Astrocyte of the cerebellum (primary cell): ENCODE measurements around the gene FKBP1A.

Experiments
- DNase-seq: peaks from one replicate; pipeline ENCODE4 v3.0.0-alpha.2; 2011; ENCODE audit warnings: low read depth
- H3K4me3 ChIP-seq: 2 replicates; pipeline ENCODE4 v1.5.1; 2011; ENCODE audit warnings: mild to moderate bottlenecking, low read depth, low read length, moderate library complexity
- in situ Hi-C: cut with HindIII; loops from 2 replicates; pipeline ENCODE4 v1.10.0; 2017; ENCODE audit warnings: low sequenced_read_pairs
- TF ChIP-seq, protein P1 (sequence below): IDR thresholded peaks from 2 replicates; pipeline ENCODE4 v1.5.1; 2012; ENCODE audit warnings: low read length, low read depth, moderate library complexity, mild to moderate bottlenecking; ENCODE audit errors: missing control alignments

FKBP1A gene

DNA sequence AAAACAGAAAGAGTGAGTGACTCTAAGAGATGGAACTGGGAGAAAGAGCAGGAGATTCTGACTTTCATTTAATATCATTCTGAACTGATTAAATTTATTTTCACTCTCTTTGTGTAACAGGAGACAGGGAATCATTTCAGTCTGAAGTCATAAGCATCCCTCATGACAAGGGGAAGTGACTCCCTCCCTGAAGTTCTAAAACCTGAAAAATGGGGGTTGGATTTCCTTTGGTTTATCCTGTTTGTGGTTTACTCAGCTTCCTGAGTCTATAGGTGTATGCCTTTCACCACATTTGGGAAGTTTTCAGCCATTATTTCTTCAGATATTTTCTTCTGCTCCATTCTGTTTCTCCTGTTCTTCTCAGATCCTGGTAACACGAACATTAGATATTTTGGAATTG is 3.4 kb upstream of the FKBP1A start:
- no peak for DNase-seq
- in situ Hi-C loops = no loop called here
- no peak overlapping the region for H3K4me3 ChIP-seq
- TF ChIP-seq, protein P1, sequence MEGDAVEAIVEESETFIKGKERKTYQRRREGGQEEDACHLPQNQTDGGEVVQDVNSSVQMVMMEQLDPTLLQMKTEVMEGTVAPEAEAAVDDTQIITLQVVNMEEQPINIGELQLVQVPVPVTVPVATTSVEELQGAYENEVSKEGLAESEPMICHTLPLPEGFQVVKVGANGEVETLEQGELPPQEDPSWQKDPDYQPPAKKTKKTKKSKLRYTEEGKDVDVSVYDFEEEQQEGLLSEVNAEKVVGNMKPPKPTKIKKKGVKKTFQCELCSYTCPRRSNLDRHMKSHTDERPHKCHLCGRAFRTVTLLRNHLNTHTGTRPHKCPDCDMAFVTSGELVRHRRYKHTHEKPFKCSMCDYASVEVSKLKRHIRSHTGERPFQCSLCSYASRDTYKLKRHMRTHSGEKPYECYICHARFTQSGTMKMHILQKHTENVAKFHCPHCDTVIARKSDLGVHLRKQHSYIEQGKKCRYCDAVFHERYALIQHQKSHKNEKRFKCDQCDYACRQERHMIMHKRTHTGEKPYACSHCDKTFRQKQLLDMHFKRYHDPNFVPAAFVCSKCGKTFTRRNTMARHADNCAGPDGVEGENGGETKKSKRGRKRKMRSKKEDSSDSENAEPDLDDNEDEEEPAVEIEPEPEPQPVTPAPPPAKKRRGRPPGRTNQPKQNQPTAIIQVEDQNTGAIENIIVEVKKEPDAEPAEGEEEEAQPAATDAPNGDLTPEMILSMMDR = no peak

- DNase-seq = no peak
- TF ChIP-seq, protein P1 = no peak
- in situ Hi-C loops = loop anchor here (5.0 kb wide), 1 partner anchor 58 kb away; no protein-coding TSS in a partner anchor
- no peak overlapping the region for H3K4me3 ChIP-seq
These were observed 1.8 kb upstream of the FKBP1A start for GRCh38 chr20:1394686-1395085.

- H3K4me3 ChIP-seq = peak overlapping the region; percentile 75
- in situ Hi-C loops = loop anchor here (5.0 kb wide), 1 partner anchor 59 kb away; no protein-coding TSS in a partner anchor
- no peak for DNase-seq
- TF ChIP-seq, protein P1 = no peak
These were observed 641 bp upstream of the FKBP1A start for GRCh38 chr20:1393507-1393882.

GRCh38 chr20:1392443-1392692 is 486 bp downstream of the FKBP1A start:
- in situ Hi-C loops = loop anchor here (5.0 kb wide), 1 partner anchor 60 kb away; no protein-coding TSS in a partner anchor
- no peak for DNase-seq
- TF ChIP-seq, protein P1 = no peak
- H3K4me3 ChIP-seq = peak overlapping the region; percentile 75

DNA sequence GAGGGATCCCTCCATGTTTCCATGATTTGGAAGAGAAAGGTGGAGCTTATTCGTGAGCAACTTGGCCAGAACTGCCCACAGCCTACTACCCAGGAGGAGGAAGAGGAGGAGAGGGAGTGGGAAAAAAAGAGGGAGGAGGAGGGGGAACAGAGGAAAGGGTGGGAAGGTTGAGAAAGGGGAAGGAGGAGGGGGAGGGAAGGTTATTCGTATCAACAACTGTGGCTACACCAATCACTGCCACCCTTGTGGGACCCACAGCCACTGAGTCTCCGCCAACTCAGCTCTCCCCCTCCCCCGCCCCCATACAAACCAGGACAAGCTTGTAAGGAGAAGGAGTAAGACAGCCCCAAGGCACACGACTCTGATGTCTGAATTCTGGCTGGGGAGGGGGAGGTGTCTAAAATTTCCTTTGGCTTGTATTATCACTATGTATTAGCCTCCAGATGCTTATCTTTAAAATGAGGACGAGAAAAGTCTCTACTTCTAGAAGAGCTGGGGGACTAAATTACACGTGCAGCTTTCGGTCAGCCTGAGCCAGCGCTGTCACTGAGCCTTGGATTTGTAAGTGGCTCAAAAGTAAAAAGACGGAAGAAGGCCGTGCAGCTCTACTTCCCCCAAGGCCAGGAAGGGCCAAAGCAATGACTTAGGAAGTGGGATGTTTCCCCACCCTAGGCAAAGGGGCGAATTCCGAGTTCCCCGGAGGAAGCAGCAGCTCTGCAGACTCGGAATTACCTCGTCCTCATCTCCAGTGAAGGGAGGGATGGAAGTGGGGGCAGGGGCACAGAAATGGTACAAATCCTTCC is 1.0 kb downstream of the FKBP1A start:
- H3K4me3 ChIP-seq = peak overlapping the region; percentile 75
- in situ Hi-C loops = loop anchor here (5.0 kb wide), 1 partner anchor 60 kb away; no protein-coding TSS in a partner anchor
- no peak for DNase-seq
- TF ChIP-seq, protein P1 = no peak

- TF ChIP-seq, protein P1 = no peak
- in situ Hi-C loops = loop anchor here (5.0 kb wide), 1 partner anchor 62 kb away; no protein-coding TSS in a partner anchor
- DNase-seq = no peak
- H3K4me3 ChIP-seq = peak overlapping the region; percentile 75
These were observed 2.1 kb downstream of the FKBP1A start for GRCh38 chr20:1390581-1391403.
